ENCODE data around the gene SERINC3.

Gene SERINC3

GRCh38 chr20:44533928-44534327 lies 12.1 kb upstream of the SERINC3 start:
- no peak for DNase-seq (ENCODE audit: low read depth in 3 of 3, low spot score in 1 of 3)

DNA sequence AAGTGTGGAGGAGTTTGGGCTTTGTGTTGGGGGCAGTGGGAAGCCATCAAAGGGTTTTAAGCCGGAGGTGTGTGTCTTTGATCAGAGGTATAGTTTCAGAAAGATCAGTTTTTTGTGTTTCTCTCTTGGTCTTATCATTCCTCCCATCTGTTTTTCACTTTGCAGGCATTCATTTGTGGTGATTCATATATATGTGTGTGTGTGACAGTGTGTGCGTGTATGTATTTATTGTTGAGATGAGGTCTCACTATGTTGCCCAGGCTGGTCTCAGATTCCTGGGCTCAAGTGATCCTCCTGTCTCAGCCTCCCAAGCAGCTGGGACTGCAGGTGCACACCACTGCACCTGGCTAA lies 11.1 kb upstream of the SERINC3 start:
- DNase-seq (ENCODE audit: low read depth in 3 of 3, low spot score in 1 of 3): no peak

DNA sequence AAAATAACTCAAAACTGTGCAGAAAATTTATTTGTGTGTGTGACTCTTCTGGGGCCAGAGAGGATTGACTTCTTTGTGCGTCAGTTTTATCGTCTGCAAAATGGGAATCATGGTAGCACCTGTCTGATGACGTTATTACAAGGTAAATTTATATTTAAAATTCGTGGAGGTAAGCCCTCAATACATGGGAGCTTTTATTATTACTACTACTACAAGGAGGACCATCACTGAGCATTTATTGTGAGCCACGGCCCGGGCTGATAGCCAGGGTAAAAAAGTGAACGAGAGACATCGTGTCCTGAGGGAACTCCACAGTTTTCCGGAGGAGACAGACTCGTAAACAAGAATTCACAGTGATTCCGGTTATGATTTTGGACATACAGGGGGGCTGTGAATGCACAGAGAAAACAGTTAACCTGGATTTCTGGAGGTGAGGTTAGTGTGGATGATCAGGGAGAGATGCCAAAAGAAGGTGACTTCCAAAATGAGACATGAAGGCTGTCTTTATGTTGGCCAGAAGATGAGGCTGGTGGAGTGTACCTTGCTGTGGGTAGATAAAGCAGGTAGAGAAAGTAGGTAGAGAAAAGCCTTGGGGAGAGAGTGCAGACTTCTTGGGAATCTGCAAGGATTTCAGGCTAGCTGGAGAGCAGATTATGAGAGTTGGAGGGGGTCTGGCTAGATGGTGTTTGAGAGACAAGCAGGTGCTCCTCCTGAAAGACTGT lies 10.6 kb upstream of the SERINC3 start:
- no peak for DNase-seq (ENCODE audit: low read depth in 3 of 3, low spot score in 1 of 3)

- no peak for DNase-seq (ENCODE audit: low read depth in 3 of 3, low spot score in 1 of 3)
Measured at GRCh38 chr20:44528309-44528708, 6.4 kb upstream of the SERINC3 start.

- DNase-seq (ENCODE audit: low read depth in 3 of 3, low spot score in 1 of 3): no peak
Measured at GRCh38 chr20:44527716-44528199, 5.9 kb upstream of the SERINC3 start.

DNA sequence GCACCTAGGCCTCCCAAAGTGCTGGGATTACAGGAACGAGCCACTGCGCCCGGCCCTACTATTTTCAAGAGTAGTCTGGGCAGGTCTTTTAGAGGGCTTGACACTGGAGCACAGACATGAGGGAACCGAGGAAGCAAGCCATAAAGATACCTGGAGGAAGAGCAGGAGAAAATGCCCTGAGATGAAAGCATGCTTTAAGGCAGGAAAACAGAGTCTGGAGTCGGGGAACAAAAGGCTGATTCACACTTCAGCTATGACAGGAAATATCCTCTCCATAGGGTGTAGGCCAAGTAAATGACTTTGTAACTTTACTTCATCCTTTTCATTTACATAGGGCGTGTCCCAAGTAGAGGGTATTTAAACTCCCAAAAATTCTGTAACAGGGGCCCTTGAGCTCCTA lies 4.3 kb upstream of the SERINC3 start:
- no peak for DNase-seq (ENCODE audit: low read depth in 3 of 3, low spot score in 1 of 3)

- DNase-seq (ENCODE audit: low read depth in 3 of 3, low spot score in 1 of 3): no peak
Measured at GRCh38 chr20:44523746-44524145, 1.9 kb upstream of the SERINC3 start.

DNA sequence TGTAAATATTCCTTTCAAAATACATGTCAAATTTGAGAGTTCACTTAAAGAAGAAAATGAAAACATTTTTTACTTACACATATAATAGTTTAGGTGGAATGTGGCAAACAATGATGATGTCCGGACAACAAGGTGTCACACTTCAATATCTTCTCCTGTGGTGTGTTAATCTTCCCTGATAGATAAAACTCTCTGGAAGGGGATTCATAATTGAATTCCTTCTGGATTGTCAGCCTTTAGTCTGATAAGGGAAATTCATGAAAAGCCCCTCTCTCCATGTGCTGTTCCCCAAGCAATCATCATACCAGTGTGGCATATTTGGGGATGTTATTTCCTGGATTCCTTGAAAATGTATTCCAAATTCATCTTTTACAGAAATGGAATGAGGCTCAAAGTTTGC lies 971 bp upstream of the SERINC3 start:
- no peak for DNase-seq (ENCODE audit: low read depth in 3 of 3, low spot score in 1 of 3)

DNA sequence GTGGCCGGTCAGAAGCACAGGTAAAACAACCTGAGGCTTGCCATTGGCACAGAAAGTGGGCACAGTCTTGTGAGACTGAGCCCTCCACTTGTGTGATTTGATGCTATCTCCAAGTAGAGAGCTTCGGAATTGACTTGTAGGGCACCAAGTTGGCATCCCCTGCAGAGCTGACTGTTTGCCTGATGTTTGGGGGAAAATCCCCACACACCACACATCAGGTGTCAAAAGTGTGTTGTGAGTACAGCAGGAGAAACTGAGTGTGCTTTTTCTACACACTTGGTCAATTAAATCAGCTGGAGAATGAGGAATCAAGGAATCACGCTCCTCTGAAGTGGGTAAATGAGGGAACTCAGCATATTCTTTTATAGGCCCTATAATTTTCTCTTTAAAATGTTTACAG lies 989 bp downstream of the SERINC3 start:
- no peak for DNase-seq (ENCODE audit: low read depth in 3 of 3, low spot score in 1 of 3)

DNA sequence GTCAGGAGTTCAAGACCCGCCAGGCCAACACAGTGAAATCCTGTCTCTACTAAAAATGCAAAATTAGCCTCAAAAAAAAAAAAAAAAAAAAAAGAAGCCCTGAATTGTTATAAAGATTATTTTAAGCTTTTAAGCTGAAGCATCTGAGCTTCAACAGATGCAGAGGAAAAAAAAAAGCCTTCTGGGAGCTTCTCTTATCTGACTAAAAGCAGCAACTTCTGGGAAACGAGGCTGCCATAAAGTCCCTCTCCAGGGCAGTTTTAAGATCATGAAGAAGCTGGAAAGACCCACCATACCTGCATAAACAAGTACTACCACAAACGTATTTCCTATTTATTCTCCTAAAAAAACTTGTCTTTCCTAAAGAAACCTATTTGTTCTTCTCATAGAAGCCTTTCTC lies 3.6 kb downstream of the SERINC3 start:
- DNase-seq (ENCODE audit: low read depth in 3 of 3, low spot score in 1 of 3): no peak

- DNase-seq (ENCODE audit: low read depth in 3 of 3, low spot score in 1 of 3): no peak
Measured at GRCh38 chr20:44517454-44517853, 4.4 kb downstream of the SERINC3 start.

DNA sequence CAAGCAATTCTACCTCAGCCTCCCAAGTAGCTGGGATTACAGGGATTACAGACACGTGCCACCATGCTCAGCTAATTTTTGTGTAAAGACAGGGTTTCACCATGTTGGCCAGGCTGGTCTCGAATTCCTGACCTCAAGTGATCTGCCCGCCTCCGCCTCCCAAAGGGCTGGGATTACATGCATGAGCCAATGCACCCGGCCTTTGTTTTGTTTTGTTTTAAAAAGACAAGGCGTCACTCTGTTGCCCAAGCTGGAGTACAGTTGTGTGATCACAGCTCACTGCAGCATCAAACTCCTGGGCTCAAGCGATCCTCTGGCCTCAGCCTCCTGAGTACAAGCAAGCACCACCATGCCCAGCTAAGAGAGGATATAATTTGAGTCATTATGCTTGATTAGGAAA lies 5.4 kb downstream of the SERINC3 start:
- no peak for DNase-seq (ENCODE audit: low read depth in 3 of 3, low spot score in 1 of 3)

DNA sequence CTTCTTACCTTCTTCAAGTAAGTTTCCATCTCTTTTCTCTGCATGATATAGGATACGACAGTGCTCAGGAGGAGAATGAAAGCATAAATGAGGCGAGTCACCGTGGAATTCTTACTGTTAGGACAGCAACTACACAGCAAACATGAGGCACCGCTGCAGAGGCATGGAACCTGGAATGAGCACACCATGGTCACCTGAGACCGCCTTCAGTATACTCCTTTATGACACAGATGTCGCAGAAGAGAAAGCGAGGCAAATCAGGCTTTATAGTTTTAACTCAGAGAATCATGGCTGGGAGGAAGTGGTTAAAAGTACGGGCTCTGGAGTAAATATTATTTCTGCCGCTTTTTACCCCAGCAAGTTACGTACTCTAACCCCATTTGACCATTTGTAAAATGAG lies 8.0 kb downstream of the SERINC3 start:
- no peak for DNase-seq (ENCODE audit: low read depth in 3 of 3, low spot score in 1 of 3)

DNA sequence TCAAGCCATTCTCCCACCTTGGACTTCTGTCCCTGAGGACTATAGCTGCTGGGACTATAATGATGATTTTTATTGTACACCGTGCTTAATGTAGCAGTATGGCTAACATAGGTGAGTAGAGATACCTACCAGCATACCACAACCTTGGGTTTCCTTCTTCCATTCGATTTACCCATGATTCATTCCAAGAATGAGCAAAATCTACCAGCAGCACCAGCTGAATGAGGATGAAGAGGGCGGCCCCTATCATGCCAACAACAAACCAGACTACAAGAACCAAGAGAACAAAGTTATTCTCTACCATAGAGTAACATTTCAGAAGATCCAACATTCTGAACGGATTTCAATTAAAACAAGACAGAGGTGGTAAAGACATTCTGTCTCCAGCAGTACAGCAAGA lies 12.1 kb downstream of the SERINC3 start:
- DNase-seq (ENCODE audit: low read depth in 3 of 3, low spot score in 1 of 3): no peak

- DNase-seq (ENCODE audit: low read depth in 3 of 3, low spot score in 1 of 3): no peak
Measured at GRCh38 chr20:44504402-44505307, 17.2 kb downstream of the SERINC3 start.

- no peak for DNase-seq (ENCODE audit: low read depth in 3 of 3, low spot score in 1 of 3)
Measured at GRCh38 chr20:44502968-44503367, 18.9 kb downstream of the SERINC3 start.

DNA sequence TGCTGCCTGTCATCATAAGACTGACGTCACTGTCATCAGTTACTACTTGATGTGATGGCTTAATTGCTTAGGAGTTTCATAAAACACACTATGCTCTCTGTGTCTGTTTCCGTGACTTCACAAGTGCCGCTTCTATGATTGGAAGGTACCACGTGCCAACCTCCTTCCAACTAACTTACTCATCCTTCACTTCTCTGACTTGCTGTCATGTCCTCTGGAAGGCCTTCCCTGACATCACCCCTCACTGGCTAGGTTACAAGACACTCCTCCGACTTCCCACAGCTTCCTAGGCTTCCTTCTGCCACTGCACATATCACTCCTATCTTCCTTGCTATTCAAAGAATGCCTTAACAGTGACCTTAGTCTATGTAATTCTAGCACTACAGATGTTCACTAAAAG lies 20.4 kb downstream of the SERINC3 start:
- no peak for DNase-seq (ENCODE audit: low read depth in 3 of 3, low spot score in 1 of 3)

DNA sequence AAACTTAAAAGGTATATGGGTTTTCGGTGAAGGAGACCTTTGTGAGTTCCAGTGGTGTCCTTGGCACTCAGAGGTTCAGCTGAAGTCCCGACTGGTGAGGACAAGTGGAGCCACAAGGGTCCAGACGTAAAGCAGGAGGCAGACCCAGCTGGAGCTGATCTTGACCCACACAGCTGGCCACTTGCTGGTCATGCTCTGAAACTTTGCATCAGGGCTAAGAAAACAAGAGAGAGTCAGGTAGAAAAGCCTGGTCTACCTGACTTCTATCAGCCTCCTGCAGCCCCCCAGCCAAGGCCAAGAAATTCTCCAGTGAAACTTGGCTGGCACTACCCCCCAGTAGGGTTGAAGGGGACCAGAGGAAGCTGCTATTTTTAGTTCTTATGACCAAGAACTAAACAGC lies 21.6 kb downstream of the SERINC3 start:
- no peak for DNase-seq (ENCODE audit: low read depth in 3 of 3, low spot score in 1 of 3)

DNA sequence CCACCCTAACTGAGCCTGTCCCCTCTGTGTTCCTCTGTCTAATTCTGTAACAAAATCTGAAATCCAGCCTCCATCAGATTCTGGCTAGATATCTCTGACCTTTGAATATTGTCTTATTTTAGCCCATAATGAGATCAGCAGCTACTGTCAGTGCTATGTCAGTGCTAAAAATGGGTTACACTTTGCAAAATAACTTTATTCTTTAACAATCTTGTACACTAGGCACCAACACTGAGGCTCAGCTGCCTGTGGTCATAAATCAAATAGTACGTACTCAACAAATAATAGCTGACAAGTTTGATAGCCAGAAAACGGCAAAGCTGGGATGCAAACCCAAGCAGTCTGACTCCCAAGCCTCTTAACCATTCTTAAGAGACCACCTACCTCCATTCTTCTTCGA lies 24.1 kb downstream of the SERINC3 start:
- no peak for DNase-seq (ENCODE audit: low read depth in 3 of 3, low spot score in 1 of 3)

DNA sequence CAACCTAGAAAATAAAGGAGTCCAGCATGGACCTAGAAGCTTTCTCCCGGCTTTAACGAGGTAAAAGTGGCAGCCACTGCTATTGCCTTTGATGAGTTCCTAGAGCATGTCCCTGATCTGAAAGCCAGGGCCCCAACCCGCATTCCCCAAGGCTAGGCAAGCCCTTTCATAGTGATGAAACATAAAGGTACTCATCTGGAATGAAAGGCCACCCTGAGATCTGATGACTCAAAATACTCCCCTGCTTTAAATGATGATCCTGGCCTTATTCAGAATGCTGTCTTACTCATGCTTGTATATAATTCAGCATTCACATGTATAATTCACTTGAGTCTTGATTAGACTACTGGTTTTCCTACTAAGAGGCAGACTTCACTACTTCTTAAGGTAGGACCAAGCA lies 24.9 kb downstream of the SERINC3 start:
- DNase-seq (ENCODE audit: low read depth in 3 of 3, low spot score in 1 of 3): peak in 1 of 3 donors; percentile 5

DNA sequence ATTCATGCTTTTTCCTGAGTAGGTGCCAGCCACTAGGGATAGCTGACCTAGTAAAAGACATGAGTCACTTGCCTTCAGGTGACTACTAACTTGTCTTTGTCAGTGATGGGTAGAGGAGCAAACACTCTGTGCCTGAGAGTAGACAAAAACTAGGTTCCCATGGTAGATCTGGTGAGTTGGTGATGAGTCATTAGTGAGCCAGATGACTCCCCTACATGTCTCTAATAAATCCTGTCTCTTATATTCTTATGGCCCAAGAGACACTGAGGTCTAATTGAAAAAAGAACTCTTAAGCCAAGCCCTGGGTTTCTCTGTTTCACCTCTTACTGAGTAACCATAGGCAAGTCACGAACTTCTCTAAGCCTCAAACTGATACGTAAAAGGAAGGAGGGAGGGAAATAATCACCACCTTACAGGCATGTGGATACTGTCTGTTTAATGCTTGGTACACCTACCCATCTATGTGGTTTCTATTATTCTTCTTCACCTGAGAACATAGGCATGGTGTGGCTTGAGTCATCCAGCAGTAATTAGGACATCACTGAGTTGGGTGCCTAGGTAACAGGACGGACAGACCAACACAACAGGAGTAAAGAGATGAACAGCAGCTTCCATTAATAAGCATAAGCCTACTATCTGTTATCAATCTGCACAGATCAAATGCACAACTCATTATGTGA lies 25.9 kb downstream of the SERINC3 start:
- no peak for DNase-seq (ENCODE audit: low read depth in 3 of 3, low spot score in 1 of 3)

- no peak for DNase-seq (ENCODE audit: low read depth in 3 of 3, low spot score in 1 of 3)
Measured at GRCh38 chr20:44495257-44495656, 26.6 kb downstream of the SERINC3 start.
